Hindlimb muscle (tissue), 1 donor: ENCODE measurements around the gene ICAM2. TPM values are rescaled to one million over a fixed set of nuclear protein-coding genes. Genes with fewer than 3 reads are reported as not detected.
"Not testable (repeated sequence)": the region's sequence is repeated elsewhere in the genome, so short reads cannot be mapped to it uniquely, and the experiment has no call there.

Experiments
- DNase-seq: peaks from one replicate; pipeline ENCODE4 v3.0.0-alpha.2; 2013
- polyA plus RNA-seq: library from polyadenylated mRNA; unstranded; fragments of 120-200 nt; gene quantifications from one replicate; pipeline ENCODE4 v1.2.1, GENCODE V29; 2013; ENCODE audit not compliant: insufficient read length

Gene ICAM2
- polyA plus RNA-seq, 1 donor, result 28.6 TPM

DNA sequence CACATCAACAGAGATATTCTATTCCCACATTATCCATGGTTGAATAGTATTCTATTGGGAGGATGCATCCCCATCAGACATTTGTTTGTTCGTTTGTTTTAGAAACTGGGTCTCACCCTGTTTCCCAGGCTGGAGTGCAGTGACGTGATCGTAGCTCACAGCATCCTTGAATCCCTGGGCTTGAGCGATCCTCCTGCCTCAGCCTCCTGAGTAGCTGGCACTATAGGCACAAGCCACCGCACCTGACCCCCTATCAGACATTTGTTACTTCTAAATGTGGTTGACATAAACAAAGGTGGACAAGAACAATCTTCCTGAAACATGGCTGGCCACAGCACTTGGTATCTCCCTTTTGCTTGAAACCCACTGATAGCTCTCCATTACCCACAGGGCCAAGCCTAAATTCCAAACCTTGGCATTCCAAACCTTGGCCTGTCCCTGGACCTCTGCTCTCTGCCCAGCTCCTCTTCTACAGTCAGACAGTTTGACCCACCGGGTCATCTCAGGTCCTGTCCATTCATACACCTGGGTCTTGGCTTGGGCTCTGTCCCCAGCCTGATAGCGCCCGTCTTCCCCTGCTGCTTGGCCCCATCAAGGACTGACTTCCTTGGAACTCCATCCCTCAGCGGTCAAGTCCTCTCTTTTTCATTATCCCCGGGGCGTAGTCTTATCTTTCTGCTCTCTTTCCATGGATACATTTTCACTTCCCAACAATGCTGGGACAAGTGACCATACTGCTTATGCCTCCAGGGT lies 23.8 kb downstream of the ICAM2 start:
- DNase-seq, result no peak

DNA sequence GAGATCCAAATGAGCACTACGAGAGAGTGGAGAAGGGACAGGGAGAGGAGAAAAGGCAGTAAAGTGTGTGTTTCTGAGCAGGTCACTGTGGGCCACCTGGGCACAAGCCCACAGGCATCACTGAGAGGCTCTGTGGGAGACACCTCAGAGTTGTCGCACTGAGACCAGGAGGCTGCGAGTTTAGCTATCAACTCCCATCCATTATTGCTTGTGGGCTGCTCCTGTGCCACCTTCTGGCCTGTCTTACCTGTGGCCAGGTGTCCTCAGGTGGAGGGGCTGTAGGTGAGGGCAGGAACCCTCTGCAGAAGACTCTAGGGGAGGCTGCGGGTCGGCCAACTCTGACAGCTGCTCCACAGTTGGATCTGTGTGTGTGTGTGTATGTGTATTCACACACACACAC lies 24.8 kb downstream of the ICAM2 start:
- no peak for DNase-seq

DNA sequence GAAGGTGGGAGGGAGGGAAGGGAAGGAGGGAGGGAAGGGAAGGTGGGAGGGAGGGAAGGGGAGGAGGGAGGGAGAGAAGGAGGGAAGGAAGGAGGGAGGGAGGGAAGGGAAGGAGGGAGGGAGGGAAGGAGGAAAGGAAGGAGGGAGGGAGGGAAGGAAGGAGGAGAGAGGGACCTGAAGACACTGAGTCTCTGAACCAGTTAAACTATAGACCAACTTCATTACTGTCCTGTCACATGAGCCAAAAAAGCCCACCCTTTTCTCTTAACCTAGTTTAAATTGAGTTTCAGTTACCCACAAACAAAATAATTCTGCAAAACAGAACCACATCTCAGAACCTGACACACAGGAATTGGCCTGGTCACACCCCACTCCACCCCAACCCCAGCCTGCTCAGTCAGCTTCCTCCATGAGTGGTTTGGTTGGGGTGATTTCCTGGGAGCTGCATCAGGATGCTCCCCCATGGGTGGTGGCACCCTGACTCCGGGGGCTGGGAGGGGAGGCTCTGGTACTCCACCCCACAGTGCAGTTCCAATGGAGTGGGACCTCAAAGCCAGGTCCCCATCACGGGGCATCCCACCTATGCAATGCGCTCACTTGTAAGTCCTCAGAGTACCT lies 27.0 kb downstream of the ICAM2 start:
- no peak for DNase-seq

DNA sequence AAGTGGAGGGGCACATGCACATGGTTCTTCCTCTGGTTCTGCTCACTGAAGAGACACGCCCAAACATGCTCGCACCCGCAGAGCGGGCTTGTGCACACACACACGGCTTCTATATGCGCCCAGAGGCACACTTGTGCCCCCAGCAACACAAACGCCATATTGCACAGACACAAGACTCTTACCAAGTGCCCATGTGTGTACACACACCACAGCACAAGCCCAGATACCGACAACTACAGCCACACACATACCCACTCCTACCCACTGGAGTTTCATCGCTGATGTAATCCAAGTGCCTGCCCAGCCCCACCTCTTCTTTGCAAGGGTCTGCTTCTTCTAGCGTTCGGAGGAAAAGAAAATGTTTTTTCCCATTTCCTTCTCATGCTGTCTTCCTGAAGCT lies 28.8 kb downstream of the ICAM2 start:
- no peak for DNase-seq

DNA sequence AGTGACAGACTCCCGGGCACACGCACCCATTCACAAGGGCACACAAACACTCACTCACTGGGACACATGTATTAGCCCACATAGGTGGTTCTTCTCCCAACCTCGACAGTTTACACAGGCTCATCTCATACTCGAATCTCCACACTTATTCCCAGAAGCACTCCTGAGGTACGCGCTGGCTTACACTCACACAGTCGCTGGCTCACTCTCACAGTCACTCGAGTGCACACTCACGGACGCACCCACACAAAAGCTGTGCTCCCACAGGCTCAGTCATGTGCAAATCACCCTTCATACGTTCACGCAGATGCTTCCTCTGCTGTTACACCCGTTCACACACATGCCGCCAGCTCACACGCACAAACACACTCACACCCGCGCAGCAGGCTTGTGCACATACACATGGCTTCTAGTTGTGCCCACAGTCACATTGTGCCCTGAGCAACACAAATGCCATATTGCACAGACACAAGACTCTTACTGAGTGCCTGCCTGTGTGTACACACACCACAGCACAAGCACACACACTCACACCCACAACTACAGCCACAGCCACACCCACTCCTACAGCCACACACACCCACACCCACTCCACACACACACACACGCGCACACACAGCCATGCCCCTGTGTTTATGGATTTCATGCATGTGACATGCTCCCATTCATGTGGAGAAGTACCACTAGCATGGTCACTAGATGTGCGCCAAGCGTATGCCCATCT lies 30.6 kb downstream of the ICAM2 start:
- DNase-seq, result no peak

DNA sequence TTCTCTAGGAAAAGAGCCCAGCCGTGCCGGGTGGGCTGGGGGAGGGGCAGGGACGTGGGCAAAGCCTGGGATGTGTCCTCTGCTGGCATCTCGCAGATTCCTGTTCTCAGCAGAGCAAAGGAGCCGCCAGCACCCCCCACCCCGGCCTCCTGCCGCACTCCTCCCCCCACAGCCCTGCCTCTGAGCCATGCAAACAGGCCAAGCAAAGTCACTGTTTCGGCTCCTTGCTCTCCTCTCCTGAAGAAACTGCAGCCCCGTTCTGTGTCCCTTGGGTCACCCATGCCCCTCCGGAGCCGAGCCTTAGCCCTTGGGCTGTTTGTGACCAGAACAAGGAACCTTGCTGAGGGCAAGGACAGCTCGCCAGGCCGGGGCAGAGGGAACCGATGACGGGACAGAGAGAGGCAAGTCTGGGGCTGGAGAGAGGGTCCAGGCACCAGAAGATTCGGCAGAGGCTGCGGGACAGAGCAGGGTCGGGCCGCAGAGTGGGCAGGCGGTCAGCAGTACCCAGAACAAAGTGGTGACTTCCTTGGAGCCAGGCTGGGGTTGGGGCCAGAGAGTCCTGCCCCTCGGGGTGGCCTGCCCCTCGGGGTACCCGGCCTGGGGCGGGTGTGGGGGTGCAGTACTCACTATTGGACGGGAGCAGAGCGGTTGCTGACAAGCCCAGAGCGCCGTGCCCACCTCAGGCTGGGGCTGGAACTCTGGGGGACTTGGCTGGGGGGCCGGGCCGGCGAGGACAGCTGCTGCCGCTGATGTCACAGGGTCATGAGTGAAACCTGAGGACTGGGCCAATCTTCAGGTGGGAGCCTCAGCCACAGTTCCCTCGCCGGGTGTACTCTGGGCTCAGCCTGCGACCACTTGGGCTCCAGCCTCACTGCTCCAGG lies 31.5 kb downstream of the ICAM2 start:
- no peak for DNase-seq

DNA sequence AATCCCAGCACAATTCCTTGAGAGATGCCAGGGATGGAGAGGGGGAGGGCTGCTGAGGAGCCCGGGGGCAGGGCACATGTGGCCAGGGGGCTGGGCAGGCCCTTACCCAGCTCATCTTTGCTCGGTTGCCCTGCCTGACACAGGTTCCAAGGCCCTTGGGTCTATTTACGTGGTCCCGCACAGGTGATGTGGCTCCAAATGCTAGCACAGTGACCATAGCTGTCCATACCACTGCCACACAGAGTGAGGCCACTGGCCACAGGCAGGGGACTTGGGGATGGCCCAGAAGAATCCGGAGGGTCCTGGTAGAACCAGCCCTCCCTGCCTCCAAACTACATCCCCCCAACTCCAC lies 32.3 kb downstream of the ICAM2 start:
- no peak for DNase-seq

DNA sequence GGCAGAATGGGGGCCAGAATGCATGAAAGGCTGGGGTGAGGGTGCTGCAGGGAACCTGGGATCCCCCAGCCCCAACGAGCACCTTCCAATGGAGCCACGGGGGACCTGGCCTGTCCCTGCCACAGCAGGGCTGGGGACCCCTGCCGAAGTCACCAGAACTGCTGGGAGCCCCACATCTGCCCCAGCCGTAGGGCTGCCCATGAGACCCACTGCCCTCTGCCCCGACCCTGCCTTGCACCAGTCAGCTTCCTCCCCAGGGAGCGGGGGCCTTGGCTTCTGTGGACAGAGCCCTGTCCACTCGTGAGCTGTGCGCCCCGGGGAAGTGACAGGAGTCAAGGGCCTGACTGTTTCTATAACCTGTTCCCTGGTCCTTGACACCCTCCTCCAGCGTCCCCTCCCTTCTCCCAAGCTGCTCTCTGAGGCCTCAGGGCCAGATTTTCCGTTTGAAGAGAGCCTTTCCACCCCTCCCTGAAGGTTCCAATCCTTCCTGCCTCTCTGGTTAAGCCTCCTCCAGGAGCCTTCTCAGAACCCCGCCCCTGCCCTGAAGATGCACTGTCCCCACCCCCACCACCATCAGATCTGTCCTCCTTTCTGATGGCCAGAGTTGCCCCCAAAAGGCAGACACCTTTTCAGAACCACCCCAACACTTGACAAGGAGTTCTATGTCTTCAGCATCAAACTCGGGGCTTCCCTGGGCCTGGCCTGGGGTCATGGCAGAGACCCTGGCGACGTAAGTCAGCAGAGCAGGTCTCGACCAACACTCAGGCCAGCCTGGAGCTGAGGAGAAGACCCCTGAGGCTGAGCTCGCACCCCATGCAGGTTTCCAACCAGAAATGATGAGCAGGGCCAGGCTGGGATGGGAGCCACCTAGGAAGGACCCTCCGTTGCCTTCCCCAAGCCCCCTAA lies 33.0 kb downstream of the ICAM2 start:
- no peak for DNase-seq

DNA sequence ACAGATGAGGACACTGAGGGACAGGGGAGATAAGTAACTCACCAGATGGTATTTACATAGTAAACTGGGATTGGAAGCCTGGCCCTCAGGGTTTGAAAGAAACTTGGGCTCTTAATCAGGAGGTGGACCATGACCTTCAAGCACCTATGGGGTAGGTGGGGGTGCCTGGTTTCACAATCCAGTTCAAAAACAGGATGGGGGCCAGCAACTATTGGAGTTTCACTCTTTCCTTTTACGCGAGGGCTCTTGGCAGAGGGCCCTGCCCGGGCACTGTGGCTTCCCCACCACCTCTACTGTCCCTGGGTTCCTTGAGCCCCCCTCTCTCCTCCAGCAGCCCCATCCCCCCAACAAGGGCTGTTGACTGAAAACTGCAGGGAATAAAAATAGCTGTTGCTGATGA lies 33.6 kb downstream of the ICAM2 start:
- no peak for DNase-seq

DNA sequence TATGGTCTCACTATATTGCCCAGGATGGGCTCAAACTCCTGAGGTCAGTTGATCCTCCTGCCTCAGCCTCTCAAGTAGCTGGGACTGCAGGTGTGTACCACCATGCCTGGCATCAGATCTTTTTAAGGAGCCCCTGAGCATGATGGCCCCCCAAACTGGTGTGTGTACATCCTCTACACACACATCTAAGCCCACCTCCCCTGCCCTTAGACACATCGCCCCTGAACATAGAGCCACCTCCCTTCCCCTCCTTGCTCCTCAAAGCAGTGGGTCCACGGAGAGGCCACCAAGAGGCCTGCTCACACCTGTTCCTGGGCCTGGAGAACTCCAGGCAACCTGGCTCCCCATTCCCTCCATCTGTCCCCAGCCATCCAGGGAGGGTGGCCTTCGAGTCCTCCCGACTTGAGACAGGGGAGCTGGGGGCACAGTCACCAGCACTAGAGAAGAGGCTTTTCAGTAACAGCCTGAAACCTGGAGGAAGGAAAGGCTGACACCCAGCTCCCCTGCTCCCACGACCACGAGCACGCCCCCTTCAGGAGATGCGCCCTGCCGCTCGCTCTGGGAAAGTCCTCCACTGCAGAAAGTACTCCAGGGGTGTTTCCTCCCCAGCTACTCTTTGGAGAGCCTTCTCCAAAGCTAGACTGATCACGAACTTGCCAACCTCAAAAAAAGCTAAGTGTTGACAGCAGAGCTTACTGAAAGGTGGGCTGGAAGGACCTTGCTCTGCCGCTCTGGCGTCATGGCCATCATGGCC lies 34.9 kb downstream of the ICAM2 start:
- DNase-seq, result no peak

DNA sequence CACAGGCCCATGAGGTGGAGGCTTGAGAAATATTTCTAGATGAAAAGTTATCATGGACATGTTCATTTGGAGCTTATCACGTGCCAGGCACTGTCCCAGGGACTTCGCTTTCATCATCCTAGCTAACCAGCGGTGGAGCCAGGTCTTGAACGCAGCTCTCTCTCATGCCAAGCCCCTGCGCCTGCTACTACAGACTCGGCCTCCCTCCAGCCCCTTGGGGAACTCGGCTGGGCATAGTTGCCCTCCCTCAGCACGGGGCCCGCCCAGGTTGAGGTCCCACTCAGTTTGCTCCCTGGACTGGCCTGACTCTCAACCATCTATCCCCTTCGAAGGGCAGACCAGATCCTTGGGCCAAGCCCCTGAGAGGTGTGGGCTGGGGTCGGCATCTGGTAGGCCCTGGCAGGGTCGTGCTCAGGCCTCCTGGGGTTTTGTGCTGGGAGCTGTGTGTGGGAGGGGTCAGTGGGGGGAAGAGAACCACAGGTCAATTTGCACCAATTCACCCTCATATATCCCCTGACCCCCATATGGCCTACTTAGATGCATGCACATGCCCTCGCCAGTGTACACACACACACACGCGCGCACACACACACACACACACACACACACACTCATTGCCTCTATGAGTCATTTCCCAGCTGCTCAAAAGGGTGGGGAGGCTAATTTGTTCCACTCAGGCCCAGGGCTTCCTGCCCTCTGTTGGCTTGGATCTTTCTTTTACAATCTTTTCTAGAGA lies 35.6 kb downstream of the ICAM2 start:
- DNase-seq, result no peak

DNA sequence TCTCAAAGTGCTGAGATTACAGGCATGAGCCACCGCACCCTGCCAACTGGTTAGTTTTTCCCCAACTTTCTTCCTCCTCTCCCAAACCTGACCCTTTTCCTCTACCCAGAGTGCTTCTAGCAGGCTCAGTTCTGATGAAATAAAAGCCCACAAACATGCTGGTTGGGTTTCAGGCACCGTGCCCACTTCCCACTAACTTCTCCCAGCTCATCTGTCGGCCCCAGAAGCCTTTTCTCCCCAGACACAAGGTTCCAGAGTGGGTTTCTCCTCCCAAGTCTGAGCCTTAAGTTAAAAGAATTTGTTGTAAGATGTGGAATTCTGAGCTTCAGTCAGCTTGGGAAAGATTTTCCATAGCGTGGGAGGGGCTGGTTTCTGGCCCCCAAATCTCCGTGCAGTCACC lies 36.2 kb downstream of the ICAM2 start:
- DNase-seq, result no peak

DNA sequence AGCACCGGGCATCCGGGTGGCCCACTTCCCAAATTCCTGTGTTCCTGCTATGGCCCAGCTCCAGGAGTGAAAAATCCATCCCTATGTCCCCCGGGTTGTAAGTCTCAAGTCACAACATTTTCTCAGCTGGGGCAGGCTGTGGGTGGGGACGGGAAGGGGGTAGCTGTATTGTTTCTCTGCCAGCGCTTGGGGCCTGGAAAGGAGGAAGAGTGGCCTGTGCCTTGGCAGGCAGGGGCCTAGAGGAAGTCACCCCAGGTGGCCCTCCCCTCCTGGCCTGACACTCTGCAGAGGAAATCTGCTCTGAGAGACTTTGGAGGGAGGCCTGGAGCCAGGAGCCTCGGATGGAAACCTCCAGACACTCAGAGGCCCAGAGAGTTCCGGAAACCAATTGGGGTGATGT lies 37.1 kb downstream of the ICAM2 start:
- DNase-seq, result no peak

DNA sequence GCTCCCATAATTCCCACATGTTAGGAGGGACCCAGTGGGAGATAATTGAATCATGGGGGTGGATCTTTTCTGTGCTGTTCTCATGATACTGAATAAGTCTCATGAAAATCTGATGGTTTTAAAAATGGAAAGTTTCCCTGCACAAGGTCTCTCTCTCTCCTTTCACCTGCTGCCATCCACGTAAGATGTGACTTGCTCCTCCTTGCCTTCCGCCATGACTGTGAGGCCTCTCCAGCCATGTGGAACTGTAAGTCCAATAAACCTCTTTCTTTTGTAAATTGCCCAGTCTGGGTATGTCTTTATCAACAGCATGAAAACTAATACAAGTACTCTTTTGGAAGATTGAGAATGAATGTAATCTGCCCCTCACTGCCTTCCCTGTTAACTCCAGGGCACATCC lies 37.8 kb downstream of the ICAM2 start:
- not testable (repeated sequence) for DNase-seq

DNA sequence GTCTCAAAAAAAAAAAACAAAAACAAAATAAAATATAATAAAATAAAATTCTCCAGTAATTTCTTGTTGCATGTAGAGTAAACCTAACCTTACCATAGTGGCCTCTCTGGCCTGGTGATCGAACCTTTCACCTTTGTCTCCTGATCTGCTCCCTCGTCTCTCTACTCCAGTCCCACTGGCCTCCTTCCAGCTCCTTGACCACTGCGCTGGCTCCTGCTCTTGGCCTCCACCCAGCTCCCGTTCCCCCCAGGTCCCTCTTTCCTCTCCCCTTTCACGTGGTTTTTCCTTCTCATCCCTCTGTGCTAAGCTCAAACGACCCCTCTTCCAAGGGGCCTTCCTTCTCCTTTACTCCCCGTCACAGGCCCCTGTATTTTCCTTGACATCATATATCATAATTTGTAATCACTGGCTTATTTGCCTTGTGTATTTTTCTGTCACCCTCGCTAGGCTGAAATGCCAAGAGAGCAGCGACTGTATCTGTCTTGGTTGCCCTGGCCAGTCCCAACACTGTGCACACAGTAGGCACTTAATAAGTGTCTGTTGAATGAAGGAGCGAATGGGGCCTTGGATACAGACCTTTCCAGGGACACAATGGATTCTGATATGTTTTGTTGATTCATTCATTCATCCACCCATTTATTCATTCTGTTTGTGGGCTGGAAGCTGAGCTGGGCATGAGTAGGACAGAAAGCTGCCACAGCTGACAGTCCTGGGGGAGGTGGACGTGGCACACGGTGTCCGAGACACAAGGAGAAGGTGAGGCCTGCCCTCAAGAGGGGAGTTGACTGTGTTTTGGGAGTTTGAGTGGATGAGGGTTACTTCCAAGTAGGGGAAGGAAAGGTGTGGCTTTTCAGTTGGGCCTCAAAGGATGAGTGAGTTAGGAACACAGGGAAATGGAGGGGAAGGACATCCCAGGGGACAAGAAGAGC lies 41.9 kb downstream of the ICAM2 start:
- no peak for DNase-seq

DNA sequence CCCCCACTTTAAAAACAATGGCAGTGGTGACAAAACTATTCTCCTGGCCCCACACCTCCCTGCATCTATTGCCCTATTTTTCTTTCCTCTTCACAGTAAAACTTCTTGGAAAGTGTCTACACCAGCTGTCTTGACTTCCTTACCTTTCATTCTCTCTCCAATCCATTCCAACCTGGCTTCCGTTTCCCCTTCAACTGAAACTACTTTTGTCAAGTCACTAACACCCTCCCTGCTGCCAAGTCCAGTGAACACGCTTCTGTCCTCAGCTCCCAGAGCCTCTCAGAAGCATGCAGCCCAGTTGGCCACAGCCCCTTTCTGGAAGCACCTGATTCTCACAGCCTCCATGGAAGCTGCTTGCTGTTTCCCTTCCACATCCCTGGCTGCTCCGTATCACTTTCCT lies 43.7 kb downstream of the ICAM2 start:
- DNase-seq, result no peak

DNA sequence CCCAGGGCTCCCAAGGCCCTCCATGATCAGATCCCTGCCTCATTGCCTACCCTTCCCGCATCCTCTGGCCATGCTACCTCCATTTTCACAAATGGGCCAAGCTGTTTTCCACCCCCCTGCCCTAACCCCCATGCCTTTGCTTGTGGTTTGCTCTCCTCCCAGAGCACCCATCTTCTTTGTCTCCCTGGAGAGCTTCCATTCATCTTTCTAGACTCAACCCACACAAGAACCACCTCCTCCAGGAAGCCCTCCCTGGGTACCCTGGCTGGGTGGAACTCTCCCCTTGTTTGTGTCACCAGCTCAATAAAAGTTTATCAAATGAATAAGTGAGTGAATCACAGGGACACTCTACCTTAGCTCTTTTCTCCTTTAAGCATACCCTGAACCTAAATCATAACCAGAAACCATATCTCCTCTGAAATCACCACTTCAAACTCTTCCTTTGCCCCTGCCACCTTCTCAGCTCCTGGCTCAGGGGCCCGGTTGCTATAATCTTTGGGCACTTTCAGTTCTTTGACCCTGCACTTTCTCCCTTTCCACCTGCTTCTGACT lies 44.8 kb downstream of the ICAM2 start:
- DNase-seq, result no peak

DNA sequence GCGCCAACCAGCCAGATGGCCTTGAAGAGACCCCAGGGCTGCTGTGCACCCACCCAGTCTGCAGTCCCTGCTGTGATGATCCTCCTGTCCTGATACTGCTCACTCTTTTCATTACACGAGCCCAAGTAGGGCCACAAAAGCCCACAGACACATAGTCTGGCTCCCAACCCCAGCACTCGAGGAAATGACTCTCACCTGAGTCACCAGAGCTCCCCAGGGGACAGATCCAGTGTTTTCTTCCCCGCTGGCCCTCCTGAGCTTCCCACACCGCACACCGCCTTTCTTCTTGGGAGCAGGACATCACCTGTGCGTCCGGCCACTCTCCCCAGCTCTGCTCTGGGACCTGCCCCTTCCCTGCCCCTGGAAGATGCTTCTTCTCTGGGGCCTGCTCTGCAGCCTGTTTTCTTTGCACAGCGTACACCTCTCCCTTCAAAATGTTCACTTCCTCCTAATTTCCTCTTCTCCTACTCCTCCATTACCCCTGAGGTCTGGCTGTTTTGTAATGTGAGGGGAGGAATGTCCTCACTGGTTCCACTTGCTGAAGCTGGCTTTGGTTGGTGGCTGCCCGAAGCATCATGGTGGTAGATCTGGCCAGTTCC lies 45.7 kb downstream of the ICAM2 start:
- DNase-seq, result no peak
